HEK293 (cell line): Measurements from ENCODE around the gene CDK2.

ENCODE experiments used
- ZNF510 ChIP-seq: fragments of 450-650 bp; formaldehyde crosslinking; IDR thresholded peaks from 2 replicates; pipeline ENCODE4 v1.5.1; 2018; ENCODE audit warnings: mild to moderate bottlenecking, missing genetic modification characterization, missing biosample characterization; ENCODE audit not compliant: insufficient replicate concordance
- ZSCAN30 ChIP-seq: fragments of 450-650 bp; IDR thresholded peaks from 2 replicates; pipeline ENCODE4 v1.5.1; 2018; ENCODE audit warnings: missing biosample characterization, mild to moderate bottlenecking, missing genetic modification characterization, moderate library complexity

DNA sequence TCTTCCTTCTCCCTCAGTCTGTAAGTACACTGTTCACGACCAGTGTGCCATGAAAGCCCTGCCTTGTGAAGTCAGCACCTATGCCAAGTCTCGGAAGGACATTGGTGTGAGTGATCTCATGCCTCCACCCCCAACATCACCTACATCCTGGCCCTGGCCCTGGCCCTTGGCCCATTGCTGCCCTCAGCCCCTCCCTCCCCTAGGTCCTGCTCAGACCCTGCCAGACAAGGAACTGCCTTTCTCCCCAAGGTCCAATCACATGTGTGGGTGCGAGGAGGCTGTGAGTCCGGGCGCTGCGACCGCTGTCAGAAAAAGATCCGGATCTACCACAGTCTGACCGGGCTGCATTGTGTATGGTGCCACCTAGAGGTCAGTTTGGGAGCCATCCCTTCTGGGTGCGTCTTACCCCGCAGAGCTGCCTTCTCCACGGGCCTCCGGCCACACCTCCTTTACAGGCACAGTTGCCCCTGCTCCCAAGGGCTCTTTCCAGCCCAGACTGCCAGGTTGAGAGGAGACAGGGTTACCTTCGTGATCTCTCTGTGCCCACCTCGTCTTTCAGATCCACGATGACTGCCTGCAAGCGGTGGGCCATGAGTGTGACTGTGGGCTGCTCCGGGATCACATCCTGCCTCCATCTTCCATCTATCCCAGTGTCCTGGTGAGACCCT lies 26.4 kb upstream of the CDK2 start:
- TF ChIP-seq ZSCAN30 (tag by site-specific recombination) (peak; percentile 71; the same call in 1 of the 2 replicates), ZNF510 (tag by site-specific recombination) (no peak)
